HCT116 (cell line): ENCODE data around the gene RANBP9. TPM values are rescaled to one million over a fixed set of nuclear protein-coding genes. Genes with fewer than 3 reads are reported as not detected.

ENCODE experiments used
- ATAC-seq: fragments of 200-7000 bp; cut with Tn5 transposase; 2 replicates; pipeline ENCODE4 v1.9.1; 2020; ENCODE audit warnings: mild to moderate bottlenecking, moderate library complexity
- BruUV-seq: library from RNA; stranded (reverse); fragments of 400-500 nt; replicated peaks from 2 replicates; lab custom pipeline; 2021; lab: Mats Ljungman, UMichigan
- CTCF ChIA-PET: fragments of 300-600 bp; sonication (Branson Sonifier 250); formaldehyde crosslinking; loops from one replicate; lab custom pipeline; 2021; ENCODE audit warnings: antibody characterized with exemption; lab: Charles Lee
- POLR2A ChIA-PET: fragments of 300-600, 350-600 bp; sonication (Branson Sonifier 250); formaldehyde crosslinking; loops from one replicate; lab custom pipeline; 2021; ENCODE audit warnings: antibody characterized with exemption; lab: Charles Lee
- RAD21 ChIA-PET, 2 experiments: fragments of 300-600 bp; sonication (Branson Sonifier 250); formaldehyde crosslinking; loops; one replicate each; lab custom pipeline; 2023; ENCODE audit warnings: low total read pairs in 2 of 2; ENCODE audit not compliant: uncharacterized antibody in 2 of 2, unreplicated experiment in 2 of 2, low non-redundant PET in 1 of 2; lab: Charles Lee
- DNase-seq: peaks from one replicate; pipeline ENCODE4 v3.0.0-alpha.2; 2010; ENCODE audit warnings: low read depth, low spot score
- H2AFZ ChIP-seq: fragments of 200-600 bp; shearing (Covaris generic), sonication (generic); 2 replicates; pipeline ENCODE4 v1.6.1; 2017; ENCODE audit warnings: low read depth, mixed run types, mixed read lengths, antibody characterized with exemption, low read length; ENCODE audit not compliant: poor library complexity, severe bottlenecking
- H3K27ac ChIP-seq: 2 replicates; pipeline ENCODE4 v1.5.1; 2012; ENCODE audit warnings: low read depth, low read length
- H3K27me3 ChIP-seq: fragments of 200-600 bp; sonication (generic); 2 replicates; pipeline ENCODE4 v1.6.1; 2016; ENCODE audit warnings: mixed run types, low read length, mixed read lengths; ENCODE audit not compliant: insufficient read depth
- H3K36me3 ChIP-seq, 2 experiments: fragments of 200-500 bp in 1 of 2; fragments of 200-600 bp in 1 of 2; sonication (Bioruptor generic) in 1 of 2; sonication (generic) in 1 of 2; 2 replicates each; pipeline versions ENCODE4 v1.5.1 to v1.6.1; 2014 to 2016; ENCODE audit warnings: low read length in 2 of 2, inconsistent platforms in 1 of 2, mixed read lengths in 1 of 2, mixed run types in 1 of 2; ENCODE audit not compliant: insufficient read depth in 2 of 2, control insufficient read depth in 1 of 2
- H3K4me1 ChIP-seq, 2 experiments: fragments of 200-600 bp in 1 of 2; sonication (generic) in 1 of 2; 2 replicates each; pipeline versions ENCODE4 v1.5.1 to v1.6.1; 2012 to 2017; ENCODE audit warnings: low read length in 2 of 2, inconsistent platforms in 1 of 2, mild to moderate bottlenecking in 1 of 2, mixed read lengths in 1 of 2, mixed run types in 1 of 2, moderate library complexity in 1 of 2; ENCODE audit not compliant: insufficient read depth in 2 of 2, control insufficient read depth in 1 of 2
- H3K4me2 ChIP-seq: fragments of 200-600 bp; sonication (generic); 2 replicates; pipeline ENCODE4 v1.6.1; 2017; ENCODE audit warnings: mixed run types, low read length, mixed read lengths
- H3K4me3 ChIP-seq, 2 experiments: fragments of 200-600 bp in 1 of 2; sonication (generic) in 1 of 2; replicated peaks in 1 of 2; 2 replicates each; pipeline ENCODE4 v1.5.1; 2011 to 2016; ENCODE audit warnings: low read length in 2 of 2, control low read depth in 1 of 2, low read depth in 1 of 2, mild to moderate bottlenecking in 1 of 2, mixed read lengths in 1 of 2, mixed run types in 1 of 2
- H3K79me2 ChIP-seq: fragments of 200-600 bp; sonication (generic); 2 replicates; pipeline ENCODE4 v1.6.1; 2017; ENCODE audit warnings: mild to moderate bottlenecking, mixed run types, low read length, moderate library complexity, mixed read lengths; ENCODE audit not compliant: insufficient read depth
- H3K9ac ChIP-seq: fragments of 200-600 bp; sonication (generic); 2 replicates; pipeline ENCODE4 v1.6.1; 2016; ENCODE audit warnings: low read length, mixed read lengths
- H3K9me2 ChIP-seq: fragments of 200-600 bp; sonication (generic), shearing (Covaris generic); 2 replicates; pipeline ENCODE4 v1.6.1; 2017; ENCODE audit warnings: mixed run types, mild to moderate bottlenecking, moderate library complexity; ENCODE audit not compliant: insufficient read depth
- H3K9me3 ChIP-seq, 2 experiments: fragments of 200-500 bp in 1 of 2; fragments of 200-600 bp in 1 of 2; sonication (Bioruptor generic) in 1 of 2; sonication (generic) in 1 of 2; 2 replicates each; pipeline ENCODE4 v1.6.1; 2014 to 2017; ENCODE audit warnings: low read length in 2 of 2, mixed read lengths in 2 of 2, inconsistent platforms in 1 of 2, low read depth in 1 of 2, mild to moderate bottlenecking in 1 of 2, mixed run types in 1 of 2, moderate library complexity in 1 of 2; ENCODE audit not compliant: control insufficient read depth in 1 of 2, insufficient read depth in 1 of 2
- H4K20me1 ChIP-seq: fragments of 200-600 bp; sonication (generic), shearing (Covaris generic); 2 replicates; pipeline ENCODE4 v1.6.1; 2017; ENCODE audit warnings: mixed run types, mild to moderate bottlenecking, moderate library complexity; ENCODE audit not compliant: insufficient read depth
- EGR1 ChIP-seq: IDR thresholded peaks from 2 replicates; pipeline ENCODE4 v1.6.1; 2012; ENCODE audit warnings: low read depth
- ELF1 ChIP-seq: IDR thresholded peaks from 2 replicates; pipeline ENCODE4 v1.6.1; 2012; ENCODE audit warnings: low read depth, borderline replicate concordance
- EZH2 ChIP-seq: fragments of 200-600 bp; sonication (generic); IDR thresholded peaks from 2 replicates; pipeline ENCODE4 v1.6.1; 2017; ENCODE audit warnings: antibody characterized with exemption, mixed run types
- EZH2phosphoT487 ChIP-seq: fragments of 200-600 bp; IDR thresholded peaks from 2 replicates; pipeline ENCODE4 v1.6.1; 2018; ENCODE audit warnings: antibody characterized with exemption, borderline replicate concordance
- FOSL1 ChIP-seq: IDR thresholded peaks from 2 replicates; pipeline ENCODE4 v1.6.1; 2012; ENCODE audit warnings: low read depth
- POLR2A ChIP-seq: IDR thresholded peaks from 2 replicates; pipeline ENCODE4 v1.7.0; 2011; ENCODE audit warnings: borderline replicate concordance; ENCODE audit not compliant: insufficient read depth, insufficient read length; ENCODE audit errors: extremely low read depth
- RAD21 ChIP-seq: IDR thresholded peaks from 2 replicates; pipeline ENCODE4 v1.6.1; 2012; ENCODE audit warnings: low read depth, mild to moderate bottlenecking
- SP1 ChIP-seq: IDR thresholded peaks from 2 replicates; pipeline ENCODE4 v1.6.1; 2012; ENCODE audit warnings: low read depth
- TCF7L2 ChIP-seq: IDR thresholded peaks from 2 replicates; pipeline ENCODE4 v1.7.0; 2011; ENCODE audit warnings: borderline replicate concordance, inconsistent platforms; ENCODE audit not compliant: insufficient read depth, insufficient read length; ENCODE audit errors: extremely low read depth
- YY1 ChIP-seq: IDR thresholded peaks from 2 replicates; pipeline ENCODE4 v1.6.1; 2011; ENCODE audit warnings: low read length, low read depth, moderate library complexity, mild to moderate bottlenecking; ENCODE audit not compliant: insufficient replicate concordance; ENCODE audit errors: extremely low read depth
- ZFX ChIP-seq: fragments of 450-650 bp; IDR thresholded peaks from 2 replicates; pipeline ENCODE4 v1.6.1; 2017
- ZNF274 ChIP-seq: fragments of 200-500 bp; sonication (Bioruptor generic); IDR thresholded peaks from 2 replicates; pipeline ENCODE4 v1.6.1; 2014; ENCODE audit warnings: mild to moderate bottlenecking, low read depth, low read length, inconsistent platforms
- intact Hi-C: fragments of 100-400 bp; cut with micrococcal nuclease; formaldehyde crosslinking; loops from 2 replicates; pipeline ENCODE4 v1.10.0; 2022
- total RNA-seq: library from RNA; stranded (reverse); gene quantifications from one replicate; pipeline ENCODE4 v1.2.1, GENCODE V29; 2021; ENCODE audit not compliant: unreplicated experiment
- TF ChIP-seq, protein P1 (sequence below): IDR thresholded peaks from 2 replicates; pipeline ENCODE4 v1.6.1; 2012
- TF ChIP-seq, protein P2 (sequence below), 3 experiments: fragments of 200-600 bp in 1 of 3; sonication (generic) in 1 of 3; IDR thresholded peaks in 2 of 3; conservative IDR thresholded peaks in 1 of 3; 2 replicates each; pipeline ENCODE4 v1.5.1; 2012 to 2017; ENCODE audit warnings: low read depth in 2 of 3, low read length in 2 of 3, antibody characterized with exemption in 1 of 3, borderline replicate concordance in 1 of 3, control low read depth in 1 of 3, mild to moderate bottlenecking in 1 of 3, mixed read lengths in 1 of 3, mixed run types in 1 of 3, moderate library complexity in 1 of 3; ENCODE audit not compliant: insufficient read depth in 1 of 3
- TF ChIP-seq, protein P3 (sequence below): IDR thresholded peaks from 2 replicates; pipeline ENCODE4 v1.6.1; 2012
- TF ChIP-seq, protein P4 (sequence below): IDR thresholded peaks from 2 replicates; pipeline ENCODE4 v1.6.1; 2011; ENCODE audit warnings: mild to moderate bottlenecking, low read length, moderate library complexity; ENCODE audit not compliant: insufficient replicate concordance; ENCODE audit errors: extremely low read depth

RANBP9 gene
- total RNA-seq, 1 experiment from 2014 or later, result 48.0 TPM

DNA sequence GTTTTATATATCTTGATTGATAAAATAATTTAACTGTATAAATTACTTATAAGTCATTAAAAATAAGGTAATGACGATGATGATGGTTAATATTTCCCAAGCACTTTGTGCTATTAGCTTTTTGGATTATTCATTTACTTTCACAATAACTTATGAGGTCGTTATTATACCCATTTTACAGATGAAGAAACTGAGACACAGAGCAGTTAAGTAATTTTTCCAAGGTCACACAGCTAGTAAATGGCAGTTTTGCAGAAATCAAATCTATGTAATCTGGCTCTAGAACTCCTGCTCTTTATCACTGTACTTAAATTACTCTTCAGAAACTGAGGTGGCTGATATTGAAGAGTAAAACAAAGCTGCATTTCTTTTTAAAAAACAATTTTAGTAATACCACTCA lies 78.3 kb downstream of the RANBP9 start:
- RAD21 ChIA-PET, result no interaction called here
- Histone ChIP-seq H3K4me1 (no peaks in the 10 kb centered on the region), H3K9me2 (no peaks in the 10 kb centered on the region), H3K4me2 (no peak overlapping the region), H3K9me3 (no peaks in the 10 kb centered on the region), H3K27me3 (no peaks in the 10 kb centered on the region), H3K36me3 (peaks cover 7 to 17% of the 10 kb centered on the region in 2 experiments; a peak in 2 of 4 replicates), H3K4me3 (no peak overlapping the region), H3K27ac (no peak overlapping the region), H2AFZ (no peak overlapping the region), H3K79me2 (no peaks in the 10 kb centered on the region), H3K9ac (no peak overlapping the region), H4K20me1 (no peaks in the 10 kb centered on the region)
- TF ChIP-seq EZH2 (no peak), POLR2A (no peak), ZFX (no peak), ELF1 (no peak), EZH2phosphoT487 (no peak), FOSL1 (no peak)
- TF ChIP-seq, protein P1, sequence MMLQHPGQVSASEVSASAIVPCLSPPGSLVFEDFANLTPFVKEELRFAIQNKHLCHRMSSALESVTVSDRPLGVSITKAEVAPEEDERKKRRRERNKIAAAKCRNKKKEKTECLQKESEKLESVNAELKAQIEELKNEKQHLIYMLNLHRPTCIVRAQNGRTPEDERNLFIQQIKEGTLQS, result no peak
- TF ChIP-seq, protein P2, sequence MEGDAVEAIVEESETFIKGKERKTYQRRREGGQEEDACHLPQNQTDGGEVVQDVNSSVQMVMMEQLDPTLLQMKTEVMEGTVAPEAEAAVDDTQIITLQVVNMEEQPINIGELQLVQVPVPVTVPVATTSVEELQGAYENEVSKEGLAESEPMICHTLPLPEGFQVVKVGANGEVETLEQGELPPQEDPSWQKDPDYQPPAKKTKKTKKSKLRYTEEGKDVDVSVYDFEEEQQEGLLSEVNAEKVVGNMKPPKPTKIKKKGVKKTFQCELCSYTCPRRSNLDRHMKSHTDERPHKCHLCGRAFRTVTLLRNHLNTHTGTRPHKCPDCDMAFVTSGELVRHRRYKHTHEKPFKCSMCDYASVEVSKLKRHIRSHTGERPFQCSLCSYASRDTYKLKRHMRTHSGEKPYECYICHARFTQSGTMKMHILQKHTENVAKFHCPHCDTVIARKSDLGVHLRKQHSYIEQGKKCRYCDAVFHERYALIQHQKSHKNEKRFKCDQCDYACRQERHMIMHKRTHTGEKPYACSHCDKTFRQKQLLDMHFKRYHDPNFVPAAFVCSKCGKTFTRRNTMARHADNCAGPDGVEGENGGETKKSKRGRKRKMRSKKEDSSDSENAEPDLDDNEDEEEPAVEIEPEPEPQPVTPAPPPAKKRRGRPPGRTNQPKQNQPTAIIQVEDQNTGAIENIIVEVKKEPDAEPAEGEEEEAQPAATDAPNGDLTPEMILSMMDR (IDR thresholded peaks at IDR 0.05 in 2 of 3, conservative IDR thresholded peaks at IDR 0.05 in 1 of 3; ENCODE audit: borderline replicate concordance in 1 of 3, insufficient read depth in 1 of 3, low read depth in 2 of 3, low read length in 2 of 3), result no peak
- BruUV-seq, result no TSS peak
- ATAC-seq, result no peak
- no peak for DNase-seq
- CTCF ChIA-PET, result interaction anchor here (1.9 kb wide), 1 partner anchor 8 kb away, joined by 6 read pairs; no protein-coding TSS in a partner anchor
- intact Hi-C loops, result no loop called here
- POLR2A ChIA-PET, result no interaction called here

DNA sequence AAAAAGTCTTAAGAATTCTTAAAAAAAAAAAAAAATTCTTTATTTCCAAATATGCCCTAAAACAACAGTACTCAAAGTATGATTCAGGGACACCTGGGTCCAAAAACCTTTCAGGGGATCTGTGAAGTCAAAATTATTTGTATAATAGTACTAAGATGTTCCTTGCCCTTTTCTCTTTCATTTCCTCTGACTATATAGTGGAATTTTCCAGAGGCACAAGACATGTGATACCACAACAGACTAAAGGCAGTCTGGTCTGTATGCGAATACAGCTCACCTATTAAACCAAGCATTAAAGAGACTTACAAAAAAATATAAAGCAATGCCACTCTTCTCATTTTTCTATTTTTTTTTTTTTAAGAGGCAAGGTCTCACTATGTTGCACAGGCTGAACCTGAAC lies 81.1 kb downstream of the RANBP9 start:
- Histone ChIP-seq H3K4me2 (no peak overlapping the region), H4K20me1 (no peaks in the 10 kb centered on the region), H3K4me3 (no peak overlapping the region), H3K36me3 (peaks cover 9 to 19% of the 10 kb centered on the region in 2 experiments; a peak in 2 of 4 replicates), H3K79me2 (no peaks in the 10 kb centered on the region), H3K27ac (no peak overlapping the region), H2AFZ (no peak overlapping the region), H3K4me1 (no peaks in the 10 kb centered on the region), H3K27me3 (no peaks in the 10 kb centered on the region), H3K9ac (no peak overlapping the region), H3K9me2 (no peaks in the 10 kb centered on the region), H3K9me3 (no peaks in the 10 kb centered on the region)
- intact Hi-C loops, result no loop called here
- CTCF ChIA-PET, result interaction anchor here (1.1 kb wide), 1 partner anchor 15 kb away, joined by 3 read pairs; the partner anchor contains the start of gene NOL7
- DNase-seq, result no peak
- POLR2A ChIA-PET, result no interaction called here
- no peak for ATAC-seq
- RAD21 ChIA-PET, result no interaction called here
- BruUV-seq, result no TSS peak
- no peak for TF ChIP-seq RAD21
- no peak for TF ChIP-seq ZNF274
- no peak for TF ChIP-seq YY1
- TF ChIP-seq, protein P3, sequence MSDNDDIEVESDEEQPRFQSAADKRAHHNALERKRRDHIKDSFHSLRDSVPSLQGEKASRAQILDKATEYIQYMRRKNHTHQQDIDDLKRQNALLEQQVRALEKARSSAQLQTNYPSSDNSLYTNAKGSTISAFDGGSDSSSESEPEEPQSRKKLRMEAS, result no peak
- TF ChIP-seq, protein P4, sequence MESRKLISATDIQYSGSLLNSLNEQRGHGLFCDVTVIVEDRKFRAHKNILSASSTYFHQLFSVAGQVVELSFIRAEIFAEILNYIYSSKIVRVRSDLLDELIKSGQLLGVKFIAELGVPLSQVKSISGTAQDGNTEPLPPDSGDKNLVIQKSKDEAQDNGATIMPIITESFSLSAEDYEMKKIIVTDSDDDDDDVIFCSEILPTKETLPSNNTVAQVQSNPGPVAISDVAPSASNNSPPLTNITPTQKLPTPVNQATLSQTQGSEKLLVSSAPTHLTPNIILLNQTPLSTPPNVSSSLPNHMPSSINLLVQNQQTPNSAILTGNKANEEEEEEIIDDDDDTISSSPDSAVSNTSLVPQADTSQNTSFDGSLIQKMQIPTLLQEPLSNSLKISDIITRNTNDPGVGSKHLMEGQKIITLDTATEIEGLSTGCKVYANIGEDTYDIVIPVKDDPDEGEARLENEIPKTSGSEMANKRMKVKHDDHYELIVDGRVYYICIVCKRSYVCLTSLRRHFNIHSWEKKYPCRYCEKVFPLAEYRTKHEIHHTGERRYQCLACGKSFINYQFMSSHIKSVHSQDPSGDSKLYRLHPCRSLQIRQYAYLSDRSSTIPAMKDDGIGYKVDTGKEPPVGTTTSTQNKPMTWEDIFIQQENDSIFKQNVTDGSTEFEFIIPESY, result no peak
- TF ChIP-seq EGR1, result no peak
- no peak for TF ChIP-seq TCF7L2
- TF ChIP-seq ELF1, result no peak
- TF ChIP-seq SP1, result no peak
- TF ChIP-seq ZFX, result no peak
